ENCODE measurements around the gene LMF1. TPM values are rescaled to one million over a fixed set of nuclear protein-coding genes. Genes with fewer than 3 reads are reported as not detected.

LMF1 gene
- total RNA-seq, 2 donors from 2014 or later, result 15.8 to 20.1 TPM

DNA sequence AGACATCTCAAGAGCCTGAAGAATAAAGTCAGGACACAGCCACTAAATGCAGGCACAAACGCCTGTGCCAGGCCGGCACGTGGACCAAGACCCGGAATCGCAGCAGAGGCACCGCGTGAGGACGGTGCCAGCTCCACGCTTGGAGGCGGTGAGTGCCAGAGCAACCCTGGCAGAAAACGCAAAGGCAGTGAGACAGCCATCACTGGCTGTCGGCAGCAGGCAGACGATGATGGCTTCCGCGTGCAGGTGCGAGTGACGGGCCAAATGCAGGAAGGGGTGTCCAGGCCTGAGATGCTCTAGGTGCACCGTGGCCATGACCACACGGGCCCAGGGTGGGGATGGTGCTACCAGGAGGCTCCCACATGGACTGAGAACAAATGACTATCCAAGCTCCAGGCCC is 78.8 kb downstream of the LMF1 start:
- intact Hi-C loops (cut with DNase I), result no loop called here
- no peaks in the 10 kb centered on the region for H3K36me3 ChIP-seq (replicated peaks in 1 of 2; ENCODE audit: insufficient read depth in 1 of 2, low read depth in 2 of 2)
- no peaks in the 10 kb centered on the region for H3K27me3 ChIP-seq
- H3K4me3 ChIP-seq, result no peak overlapping the region
- ATAC-seq, result no peak
- no peak for DNase-seq
- no peaks in the 10 kb centered on the region for H3K9me3 ChIP-seq
- 94 to 96% methylated on average over 12 to 19 of the region's 19 CpGs for WGBS, 2 donors
- no peak overlapping the region for H3K27ac ChIP-seq
- H3K4me1 ChIP-seq, result peaks cover 2% of the 10 kb centered on the region
- no peak for TF ChIP-seq POLR2A (IDR thresholded peaks at IDR 0.05)
- TF ChIP-seq, protein P1, sequence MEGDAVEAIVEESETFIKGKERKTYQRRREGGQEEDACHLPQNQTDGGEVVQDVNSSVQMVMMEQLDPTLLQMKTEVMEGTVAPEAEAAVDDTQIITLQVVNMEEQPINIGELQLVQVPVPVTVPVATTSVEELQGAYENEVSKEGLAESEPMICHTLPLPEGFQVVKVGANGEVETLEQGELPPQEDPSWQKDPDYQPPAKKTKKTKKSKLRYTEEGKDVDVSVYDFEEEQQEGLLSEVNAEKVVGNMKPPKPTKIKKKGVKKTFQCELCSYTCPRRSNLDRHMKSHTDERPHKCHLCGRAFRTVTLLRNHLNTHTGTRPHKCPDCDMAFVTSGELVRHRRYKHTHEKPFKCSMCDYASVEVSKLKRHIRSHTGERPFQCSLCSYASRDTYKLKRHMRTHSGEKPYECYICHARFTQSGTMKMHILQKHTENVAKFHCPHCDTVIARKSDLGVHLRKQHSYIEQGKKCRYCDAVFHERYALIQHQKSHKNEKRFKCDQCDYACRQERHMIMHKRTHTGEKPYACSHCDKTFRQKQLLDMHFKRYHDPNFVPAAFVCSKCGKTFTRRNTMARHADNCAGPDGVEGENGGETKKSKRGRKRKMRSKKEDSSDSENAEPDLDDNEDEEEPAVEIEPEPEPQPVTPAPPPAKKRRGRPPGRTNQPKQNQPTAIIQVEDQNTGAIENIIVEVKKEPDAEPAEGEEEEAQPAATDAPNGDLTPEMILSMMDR (IDR thresholded peaks at IDR 0.05), result no peak

DNA sequence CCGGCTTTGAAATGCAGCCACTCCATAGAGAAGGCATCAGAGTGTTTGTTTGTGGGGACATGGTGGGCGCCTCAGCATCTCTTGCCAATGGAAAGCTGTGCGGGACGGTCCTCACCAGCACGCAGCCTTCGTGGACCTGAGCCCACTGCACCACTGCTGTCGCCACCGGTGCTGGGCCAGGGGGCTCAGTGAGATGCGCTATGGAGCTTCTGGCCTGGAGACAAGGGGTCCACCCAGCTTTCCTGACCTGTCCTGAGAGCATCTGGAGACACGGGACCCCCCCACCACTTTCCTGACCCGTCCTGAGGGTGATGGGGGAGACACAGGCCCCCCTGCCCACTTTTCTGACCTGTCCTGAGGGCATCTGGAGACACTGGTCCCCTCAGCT is 79.4 kb downstream of the LMF1 start:
- Histone ChIP-seq H3K27me3 (no peaks in the 10 kb centered on the region), H3K4me1 (no peaks in the 10 kb centered on the region), H3K27ac (no peak overlapping the region), H3K36me3 (replicated peaks in 1 of 2; ENCODE audit: insufficient read depth in 1 of 2, low read depth in 2 of 2) (no peaks in the 10 kb centered on the region), H3K9me3 (no peaks in the 10 kb centered on the region), H3K4me3 (no peak overlapping the region)
- intact Hi-C loops (cut with DNase I), result no loop called here
- no peak for DNase-seq
- no peak for TF ChIP-seq POLR2A (IDR thresholded peaks at IDR 0.05)
- TF ChIP-seq, protein P1 (IDR thresholded peaks at IDR 0.05), result no peak
- no peak for ATAC-seq
- WGBS, 2 donors, result 90% methylated on average over 10 of the region's 11 CpGs; no CpG with 5 or more reads in 1 of the 2 donors

DNA sequence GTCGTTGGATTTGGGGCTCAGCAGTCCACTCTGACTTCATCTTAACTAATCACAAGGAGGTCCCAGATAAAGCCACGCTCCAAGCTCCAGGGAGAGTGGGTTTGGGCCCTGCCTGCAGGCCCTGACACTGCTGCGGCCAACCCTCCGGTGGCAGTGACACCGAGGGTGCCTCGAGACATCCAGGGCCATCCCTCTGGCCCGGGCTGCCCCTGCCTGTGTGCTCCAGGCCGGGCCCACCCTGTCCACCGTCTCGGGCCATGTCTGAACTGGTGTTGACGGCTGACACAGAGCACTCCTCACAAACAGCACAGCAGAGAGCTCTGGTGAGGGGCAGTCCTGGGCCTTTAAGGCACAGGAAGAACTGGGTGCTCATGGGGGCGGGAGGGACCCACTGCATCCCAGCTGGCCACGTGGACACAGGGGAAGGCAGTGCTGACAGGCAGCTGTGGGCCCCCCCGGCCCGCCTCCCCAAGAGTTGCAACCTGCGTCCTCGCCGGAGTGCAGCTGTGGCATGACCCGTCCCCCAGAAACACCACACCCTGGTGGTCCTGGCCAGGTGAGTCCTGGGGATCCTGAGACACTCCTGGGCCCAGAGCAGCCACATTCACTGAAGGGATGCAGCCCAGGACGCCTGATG is 80.0 kb downstream of the LMF1 start:
- Histone ChIP-seq H3K27ac (no peak overlapping the region), H3K27me3 (no peaks in the 10 kb centered on the region), H3K4me1 (no peaks in the 10 kb centered on the region), H3K9me3 (no peaks in the 10 kb centered on the region), H3K4me3 (no peak overlapping the region), H3K36me3 (replicated peaks in 1 of 2; ENCODE audit: insufficient read depth in 1 of 2, low read depth in 2 of 2) (no peaks in the 10 kb centered on the region)
- ATAC-seq (no peak), DNase-seq (no peak)
- TF ChIP-seq, protein P1 (IDR thresholded peaks at IDR 0.05), result no peak
- TF ChIP-seq POLR2A (IDR thresholded peaks at IDR 0.05), result no peak
- WGBS, 2 donors, result 74% methylated on average over 17 of the region's 20 CpGs; no CpG with 5 or more reads in 1 of the 2 donors
- intact Hi-C loops (cut with DNase I), result no loop called here

DNA sequence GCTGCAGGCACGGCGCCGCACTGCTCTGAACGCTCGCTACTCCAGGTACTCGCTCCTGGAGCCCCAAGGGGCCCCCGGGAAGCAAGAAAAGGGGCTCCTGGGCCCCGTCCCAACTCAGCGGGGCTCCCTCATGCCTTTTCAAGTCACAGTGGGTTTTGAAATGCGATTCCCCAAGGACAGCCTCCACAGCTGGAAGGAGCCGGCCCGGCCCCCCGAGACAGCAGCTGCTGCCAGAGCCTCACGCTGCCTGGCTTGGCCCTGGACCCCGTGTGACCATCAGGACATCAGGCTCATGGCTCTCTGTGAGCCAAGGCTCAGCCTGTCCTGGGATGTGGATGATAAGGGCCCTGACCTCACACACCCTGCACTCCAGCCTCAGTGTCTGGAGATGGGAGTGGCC is 80.6 kb downstream of the LMF1 start:
- no peaks in the 10 kb centered on the region for H3K9me3 ChIP-seq
- no peaks in the 10 kb centered on the region for H3K27me3 ChIP-seq
- 93% methylated on average over 15 of the region's 15 CpGs; no CpG with 5 or more reads in 1 of the 2 donors for WGBS, 2 donors
- H3K27ac ChIP-seq, result no peak overlapping the region
- intact Hi-C loops (cut with DNase I), result no loop called here
- ATAC-seq (no peak), DNase-seq (no peak)
- TF ChIP-seq, protein P1 (IDR thresholded peaks at IDR 0.05), result no peak
- TF ChIP-seq POLR2A (IDR thresholded peaks at IDR 0.05), result no peak
- H3K4me1 ChIP-seq, result no peaks in the 10 kb centered on the region
- no peaks in the 10 kb centered on the region for H3K36me3 ChIP-seq (replicated peaks in 1 of 2; ENCODE audit: insufficient read depth in 1 of 2, low read depth in 2 of 2)
- H3K4me3 ChIP-seq, result no peak overlapping the region

DNA sequence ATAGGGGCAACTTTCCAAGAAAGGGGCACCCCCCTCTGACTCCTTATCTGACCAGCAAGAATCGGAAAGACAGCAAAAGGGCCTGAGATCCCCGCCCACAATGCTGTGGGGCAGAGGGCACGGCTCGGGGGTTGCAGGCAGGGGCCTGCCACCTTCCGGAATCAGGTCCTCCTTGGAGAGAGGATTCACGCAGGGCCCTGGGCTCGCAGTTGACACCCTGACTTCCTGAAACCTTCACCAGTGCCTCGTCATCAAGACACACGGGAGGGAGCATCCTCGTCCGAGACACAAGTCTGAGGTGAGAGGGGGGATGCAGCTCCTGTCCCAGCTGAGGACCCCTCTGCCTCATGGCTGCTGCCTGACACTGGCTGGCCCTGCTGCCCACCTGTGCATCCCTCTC is 81.2 kb downstream of the LMF1 start:
- Histone ChIP-seq H3K9me3 (peaks cover 0 to 1% (median 0%) of the 10 kb centered on the region in 3 donors), H3K27me3 (no peaks in the 10 kb centered on the region), H3K36me3 (replicated peaks in 1 of 2; ENCODE audit: insufficient read depth in 1 of 2, low read depth in 2 of 2) (peaks cover 0 to under 1% of the 10 kb centered on the region in 2 donors), H3K27ac (no peak overlapping the region), H3K4me1 (no peaks in the 10 kb centered on the region), H3K4me3 (no peak overlapping the region)
- intact Hi-C loops (cut with DNase I), result no loop called here
- TF ChIP-seq POLR2A (IDR thresholded peaks at IDR 0.05), result no peak
- TF ChIP-seq, protein P1 (IDR thresholded peaks at IDR 0.05), result no peak
- no peak for ATAC-seq
- DNase-seq, result no peak
- 89% methylated on average over 11 of the region's 11 CpGs; no CpG with 5 or more reads in 1 of the 2 donors for WGBS, 2 donors
